BLaER1 treated with 17β-estradiol and CSF1 and Interleukin-3, amounts not matched to agents 10 nM and 100 nM (cell line): ENCODE data around the gene ZEB2.

Experiments
- H3K27ac ChIP-seq, 11 experiments: shearing (Covaris generic); formaldehyde crosslinking; 2 replicates each; pipeline ENCODE4 v1.8.1; 2022
- H3K27me3 ChIP-seq, 11 experiments: shearing (Covaris generic); formaldehyde crosslinking; 2 replicates each; pipeline ENCODE4 v1.8.1; 2022
- H3K36me3 ChIP-seq, 11 experiments: shearing (Covaris generic); formaldehyde crosslinking; 2 replicates each; pipeline ENCODE4 v1.8.1; 2022
- H3K4me1 ChIP-seq, 10 experiments: shearing (Covaris generic); formaldehyde crosslinking; 2 replicates each; pipeline ENCODE4 v1.8.1; 2022
- H3K4me2 ChIP-seq, 11 experiments: shearing (Covaris generic); formaldehyde crosslinking; 2 replicates each; pipeline ENCODE4 v1.8.1; 2022
- H3K4me3 ChIP-seq, 10 experiments: shearing (Covaris generic); formaldehyde crosslinking; 2 replicates each; pipeline ENCODE4 v1.8.1; 2022
- H3K9ac ChIP-seq, 11 experiments: shearing (Covaris generic); formaldehyde crosslinking; 2 replicates each; pipeline ENCODE4 v1.8.1; 2022
- H3K9me3 ChIP-seq, 11 experiments: shearing (Covaris generic); formaldehyde crosslinking; replicated peaks in 1 of 11; 2 replicates each; pipeline ENCODE4 v1.8.1; 2022
- H4K20me1 ChIP-seq, 11 experiments: shearing (Covaris generic); formaldehyde crosslinking; 2 replicates each; pipeline ENCODE4 v1.8.1; 2022
- Cebpa-rat ChIP-seq, 11 experiments: shearing (Covaris generic); IDR thresholded peaks; 2 replicates each; pipeline ENCODE4 v1.8.1; 2022

ZEB2 gene

DNA sequence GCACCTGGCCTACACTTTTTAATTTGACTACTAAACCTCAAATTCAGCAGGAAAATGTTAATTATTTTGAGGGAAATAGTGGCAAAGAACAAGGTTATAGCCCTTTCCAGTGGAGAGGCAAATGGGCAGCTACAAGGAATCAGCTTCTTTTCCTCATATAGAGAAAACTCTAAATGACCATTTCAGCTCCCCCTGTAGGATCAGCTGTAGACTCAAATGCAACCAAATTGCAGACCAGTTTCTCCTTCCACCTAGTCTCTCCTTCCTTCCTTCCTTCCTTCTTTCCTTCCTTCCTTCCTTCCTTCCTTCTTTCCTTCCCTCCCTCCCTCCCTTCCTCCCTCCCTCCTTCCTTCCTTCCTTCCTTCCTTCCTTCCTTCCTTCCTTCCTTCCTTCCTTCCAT is 158.2 kb downstream of the ZEB2 start:
- Histone ChIP-seq H3K4me2 (peak overlapping the region in 1 of 11 experiments; percentile 42; a peak in 1 of 22 replicates), H3K4me3 (no peak overlapping the region), H3K9me3 (peaks cover 0 to 13% (median 0%) of the 10 kb centered on the region in 11 experiments; a peak in 4 of 22 replicates), H3K9ac (no peak overlapping the region), H4K20me1 (no peaks in the 10 kb centered on the region), H3K27ac (no peak overlapping the region), H3K4me1 (peaks cover 0 to 51% (median 0%) of the 10 kb centered on the region in 10 experiments; a peak in 6 of 20 replicates), H3K27me3 (no peaks in the 10 kb centered on the region), H3K36me3 (no peaks in the 10 kb centered on the region)
- TF ChIP-seq Cebpa-rat (IDR thresholded peaks at IDR 0.05) = no peak

DNA sequence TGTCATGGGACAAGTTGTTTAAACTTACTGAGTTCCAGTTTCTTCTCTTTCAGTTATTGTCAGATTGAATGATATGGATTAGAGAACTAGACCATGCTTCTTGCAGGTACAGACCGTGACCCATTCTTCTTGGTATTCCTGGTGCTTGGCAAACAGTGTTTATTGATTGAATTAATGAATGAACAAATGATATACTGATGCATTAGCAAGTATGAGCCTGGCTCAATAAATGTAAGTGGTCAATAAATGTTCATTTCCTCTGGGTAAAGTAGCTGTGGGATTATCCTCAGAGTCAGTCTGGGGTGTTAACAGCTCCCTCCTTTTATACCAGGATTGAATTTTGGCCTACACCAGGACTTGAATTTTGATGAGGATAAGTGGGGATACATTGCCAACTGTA is 160.2 kb downstream of the ZEB2 start:
- TF ChIP-seq Cebpa-rat (IDR thresholded peaks at IDR 0.05) = no peak
- Histone ChIP-seq H3K9ac (peak overlapping the region in 2 of 11 experiments; percentile 49 to 76; a peak in 3 of 22 replicates), H3K36me3 (no peaks in the 10 kb centered on the region), H3K4me2 (peak overlapping the region in 3 of 11 experiments; percentile 4 to 77 (median 71); a peak in 4 of 22 replicates), H3K4me3 (no peak overlapping the region), H3K27me3 (no peaks in the 10 kb centered on the region), H4K20me1 (no peaks in the 10 kb centered on the region), H3K27ac (peak overlapping the region in 3 of 11 experiments; percentile 81 to 93 (median 92); a peak in 6 of 22 replicates), H3K9me3 (peaks cover 0 to 13% (median 0%) of the 10 kb centered on the region in 11 experiments; a peak in 4 of 22 replicates), H3K4me1 (peaks cover 0 to 67% (median 0%) of the 10 kb centered on the region in 10 experiments; a peak in 6 of 20 replicates)

GRCh38 chr2:144358979-144359541 is 160.9 kb downstream of the ZEB2 start:
- H3K36me3 ChIP-seq = no peaks in the 10 kb centered on the region
- H3K9me3 ChIP-seq = peaks cover 0 to 13% (median 0%) of the 10 kb centered on the region in 11 experiments; a peak in 4 of 22 replicates
- no peaks in the 10 kb centered on the region for H4K20me1 ChIP-seq
- H3K4me3 ChIP-seq = no peak overlapping the region
- TF ChIP-seq Cebpa-rat (IDR thresholded peaks at IDR 0.05) = no peak
- H3K27me3 ChIP-seq = no peaks in the 10 kb centered on the region
- H3K9ac ChIP-seq = peak overlapping the region in 3 of 11 experiments; percentile 45 to 76 (median 49); a peak in 3 of 22 replicates
- H3K27ac ChIP-seq = peak overlapping the region in 3 of 11 experiments; percentile 81 to 93 (median 92); a peak in 6 of 22 replicates
- H3K4me2 ChIP-seq = peak overlapping the region in 3 of 11 experiments; percentile 4 to 77 (median 71); a peak in 4 of 22 replicates
- peaks cover 0 to 67% (median 0%) of the 10 kb centered on the region in 10 experiments; a peak in 6 of 20 replicates for H3K4me1 ChIP-seq

DNA sequence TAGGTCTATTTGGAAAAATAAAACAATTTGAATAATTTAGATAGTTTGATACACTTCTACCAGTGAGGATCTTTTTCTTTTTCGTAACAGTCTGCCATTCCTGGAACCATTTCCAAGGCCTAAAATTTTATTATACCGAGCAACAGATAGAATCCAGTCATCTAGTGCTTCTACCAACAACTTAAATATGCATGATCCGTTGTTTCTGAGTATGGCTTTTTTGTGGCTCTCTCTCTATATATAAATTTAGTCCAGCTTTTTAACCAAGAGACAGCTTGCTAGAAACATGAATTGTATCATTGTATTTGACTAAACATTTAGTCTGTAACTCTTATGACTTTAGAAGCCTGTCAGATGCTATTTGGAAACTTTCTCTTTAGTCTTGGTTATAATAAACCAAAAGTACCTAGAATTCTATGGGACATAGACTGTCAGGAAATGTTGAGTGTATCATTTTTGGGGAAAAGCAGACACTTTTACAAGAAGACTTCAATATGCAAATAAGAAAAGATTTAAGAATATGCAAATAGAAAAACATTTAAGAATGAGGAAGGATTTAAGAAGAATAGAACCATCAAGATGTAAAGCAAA is 161.4 kb downstream of the ZEB2 start:
- no peak overlapping the region for H3K4me3 ChIP-seq
- no peaks in the 10 kb centered on the region for H3K36me3 ChIP-seq
- H3K9ac ChIP-seq = peak overlapping the region in 3 of 11 experiments; percentile 45 to 76 (median 72); a peak in 5 of 22 replicates
- no peaks in the 10 kb centered on the region for H4K20me1 ChIP-seq
- H3K4me2 ChIP-seq = peak overlapping the region in 2 of 11 experiments; percentile 71 to 77; a peak in 3 of 22 replicates
- H3K27ac ChIP-seq = peak overlapping the region in 3 of 11 experiments; percentile 81 to 93 (median 92); a peak in 6 of 22 replicates
- H3K27me3 ChIP-seq = no peaks in the 10 kb centered on the region
- no peak for TF ChIP-seq Cebpa-rat (IDR thresholded peaks at IDR 0.05)
- H3K9me3 ChIP-seq = peaks cover 0 to 11% (median 0%) of the 10 kb centered on the region in 11 experiments; a peak in 4 of 22 replicates
- H3K4me1 ChIP-seq = peaks cover 0 to 67% (median 0%) of the 10 kb centered on the region in 10 experiments; a peak in 6 of 20 replicates

GRCh38 chr2:144357623-144358373 is 162.1 kb downstream of the ZEB2 start:
- Histone ChIP-seq H3K4me3 (no peak overlapping the region), H3K27me3 (no peaks in the 10 kb centered on the region), H3K36me3 (no peaks in the 10 kb centered on the region), H3K9me3 (peaks cover 0 to 4% (median 0%) of the 10 kb centered on the region in 11 experiments; a peak in 2 of 22 replicates), H3K4me2 (peak overlapping the region in 2 of 11 experiments; percentile 71 to 77; a peak in 4 of 22 replicates), H3K4me1 (peaks cover 0 to 67% (median 0%) of the 10 kb centered on the region in 10 experiments; a peak in 6 of 20 replicates), H4K20me1 (no peaks in the 10 kb centered on the region), H3K27ac (peak overlapping the region in 3 of 11 experiments; percentile 81 to 93 (median 92); a peak in 6 of 22 replicates), H3K9ac (peak overlapping the region in 3 of 11 experiments; percentile 54 to 82 (median 76); a peak in 6 of 22 replicates)
- TF ChIP-seq Cebpa-rat (IDR thresholded peaks at IDR 0.05) = no peak

- H3K9me3 ChIP-seq = no peaks in the 10 kb centered on the region
- H3K4me3 ChIP-seq = no peak overlapping the region
- H3K4me1 ChIP-seq = peaks cover 0 to 64% (median 0%) of the 10 kb centered on the region in 10 experiments; a peak in 6 of 20 replicates
- H3K9ac ChIP-seq = peak overlapping the region in 2 of 11 experiments; percentile 33 to 64; a peak in 2 of 22 replicates
- H3K27me3 ChIP-seq = no peaks in the 10 kb centered on the region
- peak overlapping the region in 3 of 11 experiments; percentile 81 to 93 (median 92); a peak in 6 of 22 replicates for H3K27ac ChIP-seq
- H3K36me3 ChIP-seq = no peaks in the 10 kb centered on the region
- no peaks in the 10 kb centered on the region for H4K20me1 ChIP-seq
- H3K4me2 ChIP-seq = peak overlapping the region in 3 of 11 experiments; percentile 7 to 77 (median 71); a peak in 5 of 22 replicates
- TF ChIP-seq Cebpa-rat (IDR thresholded peaks at IDR 0.05) = no peak
Measured at GRCh38 chr2:144356402-144356801, 163.5 kb downstream of the ZEB2 start.

- peak overlapping the region in 2 of 11 experiments; percentile 72 to 93; a peak in 3 of 22 replicates for H3K27ac ChIP-seq
- H3K27me3 ChIP-seq = no peaks in the 10 kb centered on the region
- no peak overlapping the region for H3K4me3 ChIP-seq
- H3K9ac ChIP-seq = no peak overlapping the region
- H3K9me3 ChIP-seq = no peaks in the 10 kb centered on the region
- no peak for TF ChIP-seq Cebpa-rat (IDR thresholded peaks at IDR 0.05)
- H4K20me1 ChIP-seq = no peaks in the 10 kb centered on the region
- peaks cover 0 to 59% (median 0%) of the 10 kb centered on the region in 10 experiments; a peak in 6 of 20 replicates for H3K4me1 ChIP-seq
- H3K4me2 ChIP-seq = peak overlapping the region in 2 of 11 experiments; percentile 71 to 77; a peak in 4 of 22 replicates
- no peaks in the 10 kb centered on the region for H3K36me3 ChIP-seq
Measured at GRCh38 chr2:144354953-144355352, 165.0 kb downstream of the ZEB2 start.

DNA sequence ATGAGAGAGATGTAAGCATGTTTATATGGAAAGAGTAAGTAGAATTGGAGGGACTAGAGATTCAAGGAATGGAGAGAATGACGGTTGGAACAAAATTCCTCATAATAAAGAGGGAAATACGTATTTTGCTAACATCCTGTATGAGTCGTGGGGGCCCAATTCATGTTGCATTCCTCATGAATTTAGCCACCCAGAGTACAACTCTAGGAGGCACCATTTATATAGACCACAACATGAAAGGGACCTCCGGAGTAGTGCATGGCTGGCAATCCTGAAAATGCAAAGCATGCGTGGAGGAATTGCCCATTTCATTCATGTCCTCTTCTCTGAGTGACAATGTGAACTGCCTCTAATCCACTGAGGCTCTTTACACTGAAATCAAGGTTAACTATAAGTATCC is 168.2 kb downstream of the ZEB2 start:
- Histone ChIP-seq H3K4me2 (no peak overlapping the region), H3K4me3 (no peak overlapping the region), H3K27ac (no peak overlapping the region), H3K36me3 (no peaks in the 10 kb centered on the region), H3K4me1 (peaks cover 0 to 28% (median 0%) of the 10 kb centered on the region in 10 experiments; a peak in 6 of 20 replicates), H3K27me3 (no peaks in the 10 kb centered on the region), H4K20me1 (no peaks in the 10 kb centered on the region), H3K9ac (no peak overlapping the region), H3K9me3 (no peaks in the 10 kb centered on the region)
- TF ChIP-seq Cebpa-rat (IDR thresholded peaks at IDR 0.05) = no peak
